Astrocyte of the spinal cord (primary cell): ENCODE results near the gene LRRC27.

Source experiments
- DNase-seq: peaks from one replicate; pipeline ENCODE4 v3.0.0; 2011; ENCODE audit warnings: low read depth, low spot score
- H3K4me3 ChIP-seq: 2 replicates; pipeline ENCODE4 v1.5.1; 2011; ENCODE audit warnings: low read depth, mild to moderate bottlenecking, low read length, moderate library complexity
- CTCF ChIP-seq: IDR thresholded peaks from 2 replicates; pipeline ENCODE4 v1.5.1; 2012; ENCODE audit warnings: low read depth, mild to moderate bottlenecking, low read length, inconsistent platforms
- in situ Hi-C: cut with HindIII; loops from 2 replicates; pipeline ENCODE4 v1.10.0; 2017; ENCODE audit warnings: low sequenced_read_pairs

LRRC27 gene

GRCh38 chr10:132400041-132400546 lies 68.1 kb downstream of the LRRC27 start:
- in situ Hi-C loops: no loop called here
- no peak for DNase-seq
- no peak for TF ChIP-seq CTCF
- no peak overlapping the region for H3K4me3 ChIP-seq

- in situ Hi-C loops: no loop called here
- no peak overlapping the region for H3K4me3 ChIP-seq
- TF ChIP-seq CTCF: no peak
- no peak for DNase-seq
Measured at GRCh38 chr10:132400547-132401151, 68.7 kb downstream of the LRRC27 start.

GRCh38 chr10:132401401-132402118 lies 69.6 kb downstream of the LRRC27 start:
- no peak for DNase-seq
- in situ Hi-C loops: no loop called here
- H3K4me3 ChIP-seq: no peak overlapping the region
- TF ChIP-seq CTCF: no peak

GRCh38 chr10:132402781-132403241 lies 70.8 kb downstream of the LRRC27 start:
- H3K4me3 ChIP-seq: no peak overlapping the region
- TF ChIP-seq CTCF: no peak
- in situ Hi-C loops: no loop called here
- DNase-seq: no peak

- no peak for DNase-seq
- no peak for TF ChIP-seq CTCF
- H3K4me3 ChIP-seq: no peak overlapping the region
- in situ Hi-C loops: no loop called here
Measured at GRCh38 chr10:132403511-132404168, 71.6 kb downstream of the LRRC27 start.

GRCh38 chr10:132404169-132404880 lies 72.3 kb downstream of the LRRC27 start:
- no peak for DNase-seq
- no peak overlapping the region for H3K4me3 ChIP-seq
- in situ Hi-C loops: no loop called here
- TF ChIP-seq CTCF: no peak
